ENCODE data around the gene PRR30. TPM values are rescaled to one million over a fixed set of nuclear protein-coding genes. Genes with fewer than 3 reads are reported as not detected.

The PRR30 gene
- total and polyA plus RNA-seq, 2 experiments from 2014 or later = not detected

GRCh38 chr2:27094353-27094984 is 44.7 kb downstream of the PRR30 start:
- Histone ChIP-seq H3K4me3 (no peak overlapping the region), H2AFZ (no peak overlapping the region), H3K27me3 (ENCODE audit: insufficient read depth) (no peaks in the 10 kb centered on the region), H4K20me1 (replicated peaks; ENCODE audit: insufficient read depth) (no peaks in the 10 kb centered on the region; the same call in 1 of the 2 replicates), H3K36me3 (ENCODE audit: insufficient read depth) (no peaks in the 10 kb centered on the region), H3K4me2 (no peak overlapping the region), H3K4me1 (ENCODE audit: insufficient read depth) (peaks cover 4% of the 10 kb centered on the region; the same call in 1 of the 2 replicates), H3K9me2 (ENCODE audit: insufficient read depth) (no peaks in the 10 kb centered on the region), H3K27ac (ENCODE audit: low read depth) (no peak overlapping the region), H3F3A (replicated peaks; ENCODE audit: low read depth) (no peaks in the 10 kb centered on the region), H3K79me2 (replicated peaks; ENCODE audit: insufficient read depth) (no peaks in the 10 kb centered on the region)
- Mint-ChIP-seq H3K9me3 (no peaks in the 10 kb centered on the region; the same call in 2 of the 3 replicates), H3K27ac (no peak overlapping the region), H3K36me3 (ENCODE audit: low read depth) (no peaks in the 10 kb centered on the region; the same call in 2 of the 3 replicates), H3K4me1 (peaks cover 9% of the 10 kb centered on the region), H3K4me3 (no peak overlapping the region), H3K27me3 (ENCODE audit: insufficient read depth, low read depth, poor library complexity) (peaks cover 19% of the 10 kb centered on the region)
- no peak for TF ChIP-seq ETS1 (IDR thresholded peaks at IDR 0.05)
- TF ChIP-seq NANOG (IDR thresholded peaks at IDR 0.05; ENCODE audit: borderline replicate concordance) = no peak
- no peak for TF ChIP-seq EZH2phosphoT487 (IDR thresholded peaks at IDR 0.05; ENCODE audit: unreplicated experiment)
- TF ChIP-seq REST (IDR thresholded peaks at IDR 0.05; ENCODE audit: unreplicated experiment) = no peak
- ATAC-seq (no peak), DNase-seq (ENCODE audit: low spot score) (no peak)

GRCh38 chr2:27093430-27094352 is 45.5 kb downstream of the PRR30 start:
- H3K9me3 Mint-ChIP-seq = no peaks in the 10 kb centered on the region; the same call in 2 of the 3 replicates
- Histone ChIP-seq H3K27me3 (ENCODE audit: insufficient read depth) (no peaks in the 10 kb centered on the region), H4K20me1 (replicated peaks; ENCODE audit: insufficient read depth) (no peaks in the 10 kb centered on the region; the same call in 1 of the 2 replicates), H2AFZ (no peak overlapping the region), H3F3A (replicated peaks; ENCODE audit: low read depth) (no peaks in the 10 kb centered on the region), H3K27ac (ENCODE audit: low read depth) (no peak overlapping the region), H3K4me1 (ENCODE audit: insufficient read depth) (peaks cover 4% of the 10 kb centered on the region; the same call in 1 of the 2 replicates), H3K9me2 (ENCODE audit: insufficient read depth) (no peaks in the 10 kb centered on the region), H3K4me3 (no peak overlapping the region), H3K36me3 (ENCODE audit: insufficient read depth) (no peaks in the 10 kb centered on the region), H3K79me2 (replicated peaks; ENCODE audit: insufficient read depth) (no peaks in the 10 kb centered on the region), H3K4me2 (no peak overlapping the region)
- H3K36me3 Mint-ChIP-seq (ENCODE audit: low read depth) = no peaks in the 10 kb centered on the region; the same call in 2 of the 3 replicates
- no peak overlapping the region for H3K27ac Mint-ChIP-seq
- H3K4me3 Mint-ChIP-seq = no peak overlapping the region
- ATAC-seq = no peak
- peaks cover 6% of the 10 kb centered on the region for H3K4me1 Mint-ChIP-seq
- DNase-seq (ENCODE audit: low spot score) = no peak
- peaks cover 19% of the 10 kb centered on the region for H3K27me3 Mint-ChIP-seq (ENCODE audit: insufficient read depth, low read depth, poor library complexity)
- TF ChIP-seq EZH2 (IDR thresholded peaks at IDR 0.05; ENCODE audit: low read depth, unreplicated experiment) (no peak), CREB1 (CRISPR knock-in tag; IDR thresholded peaks at IDR 0.05; ENCODE audit: low read depth) (no peak), ZNF114 (CRISPR knock-in tag; IDR thresholded peaks at IDR 0.05) (no peak), EZH2phosphoT487 (IDR thresholded peaks at IDR 0.05; ENCODE audit: unreplicated experiment) (no peak), REST (IDR thresholded peaks at IDR 0.05; ENCODE audit: unreplicated experiment) (no peak), CTCF (conservative IDR thresholded peaks at IDR 0.05; ENCODE audit: low read depth in 2 of 2) (no peak), NANOG (IDR thresholded peaks at IDR 0.05; ENCODE audit: borderline replicate concordance) (no peak)
